HepG2 (cell line): ENCODE measurements around the gene HOMEZ. TPM values are rescaled to one million over a fixed set of nuclear protein-coding genes. Genes with fewer than 3 reads are reported as not detected.
A peak's percentile ranks its signal among the peaks of the same experiment; 100 is the strongest.

Experiments used
- EZH2 ChIP-seq: conservative IDR thresholded peaks from 2 replicates; pipeline ENCODE4 v1.6.1; 2012; ENCODE audit warnings: mild to moderate bottlenecking, low read depth, low read length, moderate library complexity
- HES4 ChIP-seq: sonication (generic); formaldehyde crosslinking; IDR thresholded peaks from 2 replicates; pipeline ENCODE4 v1.9.0; 2021; ENCODE audit warnings: mild to moderate bottlenecking, missing genetic modification reagents, borderline replicate concordance
- HMG20A ChIP-seq: IDR thresholded peaks from 2 replicates; pipeline ENCODE4 v1.6.1; 2016; ENCODE audit warnings: borderline replicate concordance
- JUND ChIP-seq: sonication (generic); formaldehyde crosslinking; IDR thresholded peaks from 2 replicates; pipeline ENCODE4 v1.8.0; 2022; ENCODE audit warnings: mild to moderate bottlenecking, missing genetic modification reagents
- MAX ChIP-seq: IDR thresholded peaks from 2 replicates; pipeline ENCODE4 v1.6.1; 2012; ENCODE audit warnings: inconsistent platforms
- NFE2L1 ChIP-seq: sonication (generic); formaldehyde crosslinking; IDR thresholded peaks from 2 replicates; pipeline ENCODE4 v1.4.0; 2020; ENCODE audit warnings: missing genetic modification reagents, mild to moderate bottlenecking, borderline replicate concordance
- NR2F2 ChIP-seq: IDR thresholded peaks from 2 replicates; pipeline ENCODE4 v1.6.1; 2012; ENCODE audit warnings: low read depth, inconsistent platforms, borderline replicate concordance
- NR2F6 ChIP-seq, 2 experiments: IDR thresholded peaks; 2 replicates each; pipeline ENCODE4 v1.6.1; 2016; ENCODE audit warnings: antibody characterized with exemption in 1 of 2, mild to moderate bottlenecking in 1 of 2
- PHF5A ChIP-seq: IDR thresholded peaks from one replicate; pipeline ENCODE4 v1.6.1; 2018; ENCODE audit warnings: low read depth, missing genetic modification reagents; ENCODE audit not compliant: unreplicated experiment
- REPIN1 ChIP-seq: sonication (generic); formaldehyde crosslinking; IDR thresholded peaks from 2 replicates; pipeline ENCODE4 v1.8.0; 2022; ENCODE audit warnings: missing genetic modification reagents, low read depth, mild to moderate bottlenecking, borderline replicate concordance
- SALL1 ChIP-seq: sonication (generic); formaldehyde crosslinking; IDR thresholded peaks from 2 replicates; pipeline ENCODE4 v1.8.0; 2022; ENCODE audit warnings: mild to moderate bottlenecking, missing genetic modification reagents
- SP4 ChIP-seq: sonication (generic); formaldehyde crosslinking; IDR thresholded peaks from 2 replicates; pipeline ENCODE4 v1.8.1; 2023; ENCODE audit warnings: mild to moderate bottlenecking, missing genetic modification reagents
- STAT5B ChIP-seq: sonication (generic); formaldehyde crosslinking; IDR thresholded peaks from 2 replicates; pipeline ENCODE4 v1.4.0; 2020; ENCODE audit warnings: missing genetic modification reagents
- TEAD2 ChIP-seq: sonication (generic); formaldehyde crosslinking; IDR thresholded peaks from 2 replicates; pipeline ENCODE4 v1.9.0; 2021; ENCODE audit warnings: missing genetic modification reagents
- ZNF138 ChIP-seq: sonication (generic); formaldehyde crosslinking; IDR thresholded peaks from 2 replicates; pipeline ENCODE4 v1.5.0; 2020; ENCODE audit warnings: mild to moderate bottlenecking, low read depth, missing genetic modification reagents
- ZNF263 ChIP-seq: sonication (generic); formaldehyde crosslinking; IDR thresholded peaks from 2 replicates; pipeline ENCODE4 v1.4.0; 2020; ENCODE audit warnings: missing genetic modification reagents
- ZNF280B ChIP-seq: sonication (generic); formaldehyde crosslinking; IDR thresholded peaks from 2 replicates; pipeline ENCODE4 v1.5.0; 2020; ENCODE audit warnings: missing genetic modification reagents, mild to moderate bottlenecking, borderline replicate concordance
- ZNF317 ChIP-seq: sonication (generic); formaldehyde crosslinking; IDR thresholded peaks from 2 replicates; pipeline ENCODE4 v1.5.0; 2020; ENCODE audit warnings: mild to moderate bottlenecking, missing genetic modification reagents
- ZNF761 ChIP-seq: sonication (generic); formaldehyde crosslinking; conservative IDR thresholded peaks from 2 replicates; pipeline ENCODE4 v1.4.0; 2020; ENCODE audit warnings: mild to moderate bottlenecking, missing genetic modification reagents
- ZNF780A ChIP-seq: sonication (generic); formaldehyde crosslinking; IDR thresholded peaks from 2 replicates; pipeline ENCODE4 v1.8.0; 2022; ENCODE audit warnings: mild to moderate bottlenecking, missing genetic modification reagents, moderate library complexity
- polyA plus RNA-seq, 8 experiments: library from polyadenylated mRNA; depleted of rRNA in 3 of 8; stranded (reverse) in 7 of 8; unstranded in 1 of 8; fragments of >200 nt; fragmentation: Illumina TruSeq in 4 of 8; extraction: Trizol in 4 of 8; gene quantifications; 2 replicates each; pipeline versions ENCODE4 v1.2.1 to v1.2.3, GENCODE V29; 2011 to 2016; ENCODE audit warnings: low read depth in 4 of 8, missing spikeins in 1 of 8, mixed read lengths in 1 of 8; ENCODE audit not compliant: insufficient read depth in 1 of 8
- total RNA-seq, 5 experiments: library from RNA; depleted of rRNA; stranded (reverse); fragments of >200 nt; fragmentation: Illumina TruSeq; extraction: Trizol; gene quantifications; 2 replicates each; pipeline ENCODE4 v1.2.3, GENCODE V29; 2016; ENCODE audit warnings: low read depth in 1 of 5
- TF ChIP-seq, protein P1 (sequence below): sonication (generic); formaldehyde crosslinking; IDR thresholded peaks from 2 replicates; pipeline ENCODE4 v1.5.0; 2020; ENCODE audit warnings: mild to moderate bottlenecking, missing genetic modification reagents
- TF ChIP-seq, protein P2 (sequence below): sonication (generic); formaldehyde crosslinking; IDR thresholded peaks from 2 replicates; pipeline ENCODE4 v1.4.0; 2020; ENCODE audit warnings: missing genetic modification reagents
- TF ChIP-seq, protein P3 (sequence below): sonication (generic); formaldehyde crosslinking; IDR thresholded peaks from 2 replicates; pipeline ENCODE4 v1.9.0; 2021; ENCODE audit warnings: missing genetic modification reagents, mild to moderate bottlenecking, borderline replicate concordance

The HOMEZ gene
- total and polyA plus RNA-seq, 2 of the 13 experiments (the other 11 are each of a cell fraction or from before 2014, with no cell fraction given): 14.5 to 31.8 TPM

DNA sequence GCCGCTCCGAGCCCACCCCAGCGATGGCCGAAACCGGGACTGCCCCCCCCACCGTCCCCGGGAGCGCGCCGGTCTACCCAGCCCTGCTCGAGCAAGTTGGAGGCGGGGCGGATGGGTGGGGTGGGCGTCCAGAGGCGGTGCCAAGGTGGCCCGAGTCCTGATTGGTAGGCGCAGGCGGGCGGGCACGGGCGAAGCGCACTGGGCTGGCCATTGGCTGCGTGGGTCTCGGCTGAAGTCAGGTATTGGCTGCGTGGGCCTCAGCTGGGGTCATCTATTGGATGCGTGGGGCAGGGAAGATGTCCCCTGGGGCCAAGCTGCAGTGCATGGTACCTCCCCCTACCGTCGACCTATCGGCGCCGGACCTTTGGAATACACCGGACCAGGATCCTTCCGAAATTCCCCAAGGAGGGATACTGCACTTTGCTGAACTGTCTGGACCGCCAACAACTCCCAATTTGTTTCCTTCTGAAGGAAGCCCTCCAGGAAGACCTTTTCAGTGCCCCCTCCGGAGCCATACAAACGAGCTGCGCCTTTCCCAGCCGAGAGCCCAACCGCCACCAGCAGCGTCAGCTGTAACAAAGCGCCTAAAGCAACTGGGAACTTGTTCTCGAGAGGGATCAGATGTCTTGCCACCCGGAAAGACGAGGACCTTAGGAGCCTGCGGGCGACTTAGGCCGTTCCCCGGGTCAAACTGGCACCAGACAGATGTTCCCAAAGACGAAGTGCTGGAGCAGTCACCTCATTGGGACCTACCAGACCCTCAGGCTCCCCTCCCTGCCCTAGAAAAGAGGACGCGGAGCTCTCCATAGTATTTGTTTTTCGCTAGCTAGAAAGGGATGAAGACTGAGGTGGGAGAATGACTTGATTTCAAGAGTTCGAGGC, at the start of gene HOMEZ (continued):
- TF ChIP-seq, protein P1, sequence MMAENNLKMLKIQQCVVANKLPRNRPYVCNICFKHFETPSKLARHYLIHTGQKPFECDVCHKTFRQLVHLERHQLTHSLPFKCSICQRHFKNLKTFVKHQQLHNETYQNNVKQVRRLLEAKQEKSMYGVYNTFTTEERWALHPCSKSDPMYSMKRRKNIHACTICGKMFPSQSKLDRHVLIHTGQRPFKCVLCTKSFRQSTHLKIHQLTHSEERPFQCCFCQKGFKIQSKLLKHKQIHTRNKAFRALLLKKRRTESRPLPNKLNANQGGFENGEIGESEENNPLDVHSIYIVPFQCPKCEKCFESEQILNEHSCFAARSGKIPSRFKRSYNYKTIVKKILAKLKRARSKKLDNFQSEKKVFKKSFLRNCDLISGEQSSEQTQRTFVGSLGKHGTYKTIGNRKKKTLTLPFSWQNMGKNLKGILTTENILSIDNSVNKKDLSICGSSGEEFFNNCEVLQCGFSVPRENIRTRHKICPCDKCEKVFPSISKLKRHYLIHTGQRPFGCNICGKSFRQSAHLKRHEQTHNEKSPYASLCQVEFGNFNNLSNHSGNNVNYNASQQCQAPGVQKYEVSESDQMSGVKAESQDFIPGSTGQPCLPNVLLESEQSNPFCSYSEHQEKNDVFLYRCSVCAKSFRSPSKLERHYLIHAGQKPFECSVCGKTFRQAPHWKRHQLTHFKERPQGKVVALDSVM (CRISPR knock-in tag): peak; percentile 4; the same call in 1 of the 2 replicates
- TF ChIP-seq HMG20A (CRISPR knock-in tag) (no peak; the same call in 1 of the 2 replicates), TEAD2 (CRISPR knock-in tag) (no peak), SALL1 (CRISPR knock-in tag) (peak; percentile 79), STAT5B (peak; percentile 70; the same call in 1 of the 2 replicates), NR2F6 (IDR thresholded peaks at IDR 0.05) (peak; percentile 31; the same call in 1 of the 2 replicates), NR2F6 (CRISPR knock-in tag; IDR thresholded peaks at IDR 0.05) (peak; percentile 59), ZNF138 (peak; percentile 13; the same call in 1 of the 2 replicates), ZNF761 (no peak; the same call in 1 of the 2 replicates), SP4 (CRISPR knock-in tag) (peak; percentile 99), PHF5A (peak; percentile 63), ZNF780A (no peak), REPIN1 (CRISPR knock-in tag) (no peak; the same call in 1 of the 2 replicates), MAX (peak; percentile 11), ZNF280B (CRISPR knock-in tag) (peak; percentile 73), EZH2 (no peak), NFE2L1 (CRISPR knock-in tag) (peak; percentile 42; the same call in 1 of the 2 replicates), NR2F2 (no peak), ZNF317 (peak; percentile 90; the same call in 1 of the 2 replicates), HES4 (no peak), ZNF263 (peak; percentile 30; the same call in 1 of the 2 replicates), JUND (CRISPR knock-in tag) (no peak)
- TF ChIP-seq, protein P2, sequence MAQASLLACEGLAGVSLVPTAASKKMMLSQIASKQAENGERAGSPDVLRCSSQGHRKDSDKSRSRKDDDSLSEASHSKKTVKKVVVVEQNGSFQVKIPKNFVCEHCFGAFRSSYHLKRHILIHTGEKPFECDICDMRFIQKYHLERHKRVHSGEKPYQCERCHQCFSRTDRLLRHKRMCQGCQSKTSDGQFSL (CRISPR knock-in tag): peak; percentile 100
- TF ChIP-seq, protein P3, sequence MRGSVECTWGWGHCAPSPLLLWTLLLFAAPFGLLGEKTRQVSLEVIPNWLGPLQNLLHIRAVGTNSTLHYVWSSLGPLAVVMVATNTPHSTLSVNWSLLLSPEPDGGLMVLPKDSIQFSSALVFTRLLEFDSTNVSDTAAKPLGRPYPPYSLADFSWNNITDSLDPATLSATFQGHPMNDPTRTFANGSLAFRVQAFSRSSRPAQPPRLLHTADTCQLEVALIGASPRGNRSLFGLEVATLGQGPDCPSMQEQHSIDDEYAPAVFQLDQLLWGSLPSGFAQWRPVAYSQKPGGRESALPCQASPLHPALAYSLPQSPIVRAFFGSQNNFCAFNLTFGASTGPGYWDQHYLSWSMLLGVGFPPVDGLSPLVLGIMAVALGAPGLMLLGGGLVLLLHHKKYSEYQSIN (CRISPR knock-in tag): no peak
